ENCODE data around the gene MISP. TPM values are rescaled to one million over a fixed set of nuclear protein-coding genes. Genes with fewer than 3 reads are reported as not detected.
"Not testable (repeated sequence)": the region's sequence is repeated elsewhere in the genome, so short reads cannot be mapped to it uniquely, and the experiment has no call there.

Gene MISP
- 2.3 and 2.9 TPM in 2 replicates for total RNA-seq
- polyA plus RNA-seq (2012), result 3.3 TPM

GRCh38 chr19:750640-751423 is at the start of gene MISP:
Gene MISP, plus strand, starts transcription at chr19:751112. Its CDS starts 5,835 bp downstream, at chr19:756947.
- peak; percentile 32 for DNase-seq (ENCODE audit: low read depth)

- DNase-seq (ENCODE audit: low read depth), result not testable (repeated sequence)
Observed at GRCh38 chr19:702847-703246, 48.1 kb upstream of the MISP start.

- DNase-seq (ENCODE audit: low read depth), result no peak
Observed at GRCh38 chr19:703329-703650, 47.6 kb upstream of the MISP start.

GRCh38 chr19:703651-704446 is 47.1 kb upstream of the MISP start:
- no peak for DNase-seq (ENCODE audit: low read depth)

- DNase-seq (ENCODE audit: low read depth), result no peak
Observed at GRCh38 chr19:704447-704741, 46.5 kb upstream of the MISP start.

GRCh38 chr19:708154-709143 is 42.5 kb upstream of the MISP start, which contains the start of gene PALM:
Gene PALM, plus strand, starts transcription at chr19:708935. Its CDS starts 212 bp downstream, at chr19:709147.
- no peak for DNase-seq (ENCODE audit: low read depth)

- no peak for DNase-seq (ENCODE audit: low read depth)
Observed at GRCh38 chr19:709196-709964, 41.5 kb upstream of the MISP start.

- no peak for DNase-seq (ENCODE audit: low read depth)
Observed at GRCh38 chr19:709965-710571, 40.8 kb upstream of the MISP start.

GRCh38 chr19:710767-711166 is 40.1 kb upstream of the MISP start:
- no peak for DNase-seq (ENCODE audit: low read depth)

GRCh38 chr19:711254-711653 is 39.7 kb upstream of the MISP start:
- no peak for DNase-seq (ENCODE audit: low read depth)

- DNase-seq (ENCODE audit: low read depth), result no peak
Observed at GRCh38 chr19:715347-715746, 35.6 kb upstream of the MISP start.

GRCh38 chr19:718251-718951 is 32.5 kb upstream of the MISP start:
- no peak for DNase-seq (ENCODE audit: low read depth)

GRCh38 chr19:718991-719512 is 31.9 kb upstream of the MISP start:
- no peak for DNase-seq (ENCODE audit: low read depth)

GRCh38 chr19:719636-720344 is 31.1 kb upstream of the MISP start:
- DNase-seq (ENCODE audit: low read depth), result no peak

GRCh38 chr19:720345-721160 is 30.4 kb upstream of the MISP start:
- no peak for DNase-seq (ENCODE audit: low read depth)

GRCh38 chr19:722553-723101 is 28.3 kb upstream of the MISP start:
- no peak for DNase-seq (ENCODE audit: low read depth)

- DNase-seq (ENCODE audit: low read depth), result no peak
Observed at GRCh38 chr19:723247-723646, 27.7 kb upstream of the MISP start.

- no peak for DNase-seq (ENCODE audit: low read depth)
Observed at GRCh38 chr19:723714-724113, 27.2 kb upstream of the MISP start.

Data from myocyte (in vitro differentiated cells).